IMR-90 (cell line): ENCODE measurements around the gene RFPL2. TPM values are rescaled to one million over a fixed set of nuclear protein-coding genes. Genes with fewer than 3 reads are reported as not detected.

Source experiments
- ATAC-seq: fragments of 200-7000 bp; cut with Tn5 transposase; 2 replicates; pipeline ENCODE4 v1.9.1; 2020; ENCODE audit warnings: low read depth, mild to moderate bottlenecking, moderate library complexity
- BruUV-seq: library from RNA; stranded (reverse); fragments of 400-500 nt; replicated peaks from 2 replicates; lab custom pipeline; 2021; lab: Mats Ljungman, UMichigan
- CTCF ChIA-PET: fragments of 300-600 bp; formaldehyde crosslinking; extraction: SDS; loops from one replicate; lab custom pipeline; 2021; ENCODE audit warnings: antibody characterized with exemption; lab: Yijun Ruan, JAX
- POLR2A ChIA-PET: fragments of 300-600 bp; sonication (Branson Sonifier 250); formaldehyde crosslinking; loops from one replicate; lab custom pipeline; 2022; ENCODE audit warnings: antibody characterized with exemption; ENCODE audit not compliant: unreplicated experiment; lab: Charles Lee
- DNase-seq: peaks from one replicate; pipeline ENCODE4 v3.0.0; 2013
- H2AFZ ChIP-seq: replicated peaks from 2 replicates; pipeline ENCODE3; 2013; ENCODE audit warnings: low read length, mild to moderate bottlenecking; ENCODE audit not compliant: poor library complexity
- H2AK5ac ChIP-seq: 2 replicates; pipeline ENCODE4 v1.6.1; 2013; ENCODE audit warnings: low read depth, low read length, inconsistent platforms
- H2AK9ac ChIP-seq: replicated peaks from 2 replicates; pipeline ENCODE3; 2013; ENCODE audit warnings: mild to moderate bottlenecking, low read depth, low read length, moderate library complexity; ENCODE audit not compliant: poor library complexity
- H2BK120ac ChIP-seq: 2 replicates; pipeline ENCODE4 v1.6.1; 2013; ENCODE audit warnings: low read depth, low read length, inconsistent platforms
- H2BK15ac ChIP-seq: 3 replicates; pipeline ENCODE4 v1.6.1; 2013; ENCODE audit warnings: low read depth, low read length, inconsistent platforms
- H2BK20ac ChIP-seq: 2 replicates; pipeline ENCODE4 v1.6.1; 2013; ENCODE audit warnings: low read depth, mild to moderate bottlenecking, inconsistent platforms, low read length, moderate library complexity
- H2BK5ac ChIP-seq: 2 replicates; pipeline ENCODE4 v1.6.1; 2013; ENCODE audit warnings: mild to moderate bottlenecking, low read depth, low read length, inconsistent platforms; ENCODE audit not compliant: poor library complexity, severe bottlenecking
- H3K14ac ChIP-seq: replicated peaks from 2 replicates; pipeline ENCODE4 v1.6.1; 2013; ENCODE audit warnings: low read depth, low read length, inconsistent platforms
- H3K18ac ChIP-seq: 2 replicates; pipeline ENCODE4 v1.6.1; 2013; ENCODE audit warnings: low read depth, low read length, control low read depth
- H3K23ac ChIP-seq: 2 replicates; pipeline ENCODE4 v1.6.1; 2013; ENCODE audit warnings: low read depth, low read length, inconsistent platforms
- H3K27ac ChIP-seq: 2 replicates; pipeline ENCODE4 v1.5.1; 2013; ENCODE audit warnings: mild to moderate bottlenecking, control low read depth, low read length; ENCODE audit not compliant: insufficient read depth
- H3K27me3 ChIP-seq: 2 replicates; pipeline ENCODE4 v1.6.1; 2013; ENCODE audit warnings: low read length; ENCODE audit not compliant: control insufficient read depth, insufficient read depth
- H3K36me3 ChIP-seq: 2 replicates; pipeline ENCODE4 v1.6.1; 2013; ENCODE audit warnings: low read length, mixed read lengths; ENCODE audit not compliant: control insufficient read depth, insufficient read depth
- H3K4ac ChIP-seq: 2 replicates; pipeline ENCODE4 v1.6.1; 2013; ENCODE audit warnings: low read depth, low read length, inconsistent platforms
- H3K4me1 ChIP-seq: 2 replicates; pipeline ENCODE4 v1.6.1; 2013; ENCODE audit warnings: low read length, mixed read lengths; ENCODE audit not compliant: control insufficient read depth, insufficient read depth
- H3K4me2 ChIP-seq: 2 replicates; pipeline ENCODE4 v1.6.1; 2013; ENCODE audit warnings: low read depth, mild to moderate bottlenecking, control low read depth, low read length, moderate library complexity
- H3K4me3 ChIP-seq: 2 replicates; pipeline ENCODE4 v1.5.1; 2013; ENCODE audit warnings: low read depth, mild to moderate bottlenecking, control low read depth, low read length, moderate library complexity; ENCODE audit not compliant: insufficient read depth
- H3K56ac ChIP-seq: 2 replicates; pipeline ENCODE4 v1.6.1; 2013; ENCODE audit warnings: low read length, inconsistent platforms; ENCODE audit not compliant: insufficient read depth; ENCODE audit errors: extremely low read depth
- H3K79me1 ChIP-seq, 2 experiments: 2 replicates each; pipeline ENCODE4 v1.6.1; 2013; ENCODE audit warnings: low read length in 2 of 2, inconsistent platforms in 1 of 2, low read depth in 1 of 2
- H3K9ac ChIP-seq: 2 replicates; pipeline ENCODE4 v1.6.1; 2013; ENCODE audit warnings: low read depth, low read length, control low read depth
- H3K9me1 ChIP-seq: 2 replicates; pipeline ENCODE4 v1.6.1; 2013; ENCODE audit warnings: low read length, inconsistent platforms; ENCODE audit not compliant: insufficient read depth
- H3K9me3 ChIP-seq: 2 replicates; pipeline ENCODE4 v1.6.1; 2013; ENCODE audit warnings: low read length; ENCODE audit not compliant: control insufficient read depth, insufficient read depth
- H4K20me1 ChIP-seq: 2 replicates; pipeline ENCODE4 v1.6.1; 2013; ENCODE audit warnings: low read length, inconsistent platforms; ENCODE audit not compliant: insufficient read depth
- H4K5ac ChIP-seq: 2 replicates; pipeline ENCODE4 v1.6.1; 2013; ENCODE audit warnings: mild to moderate bottlenecking, low read depth, low read length, control low read depth
- H4K8ac ChIP-seq, 2 experiments: 2 replicates each; pipeline ENCODE4 v1.6.1; 2013; ENCODE audit warnings: low read depth in 2 of 2, low read length in 2 of 2, control low read depth in 1 of 2, inconsistent platforms in 1 of 2
- H4K91ac ChIP-seq: 2 replicates; pipeline ENCODE4 v1.6.1; 2013; ENCODE audit warnings: low read depth, low read length, inconsistent platforms; ENCODE audit not compliant: insufficient read depth
- BHLHE40 ChIP-seq: fragments of 150-350 bp; IDR thresholded peaks from 2 replicates; pipeline ENCODE4 v1.6.1; 2016; ENCODE audit warnings: mild to moderate bottlenecking, low read depth, low read length
- CEBPB ChIP-seq: IDR thresholded peaks from 2 replicates; pipeline ENCODE4 v1.6.1; 2012; ENCODE audit warnings: low read depth, low read length, improper control_type of control experiment
- ELK1 ChIP-seq: fragments of 150-350 bp; IDR thresholded peaks from 2 replicates; pipeline ENCODE4 v1.6.1; 2016; ENCODE audit warnings: low read depth, mild to moderate bottlenecking, low read length, moderate library complexity, borderline replicate concordance
- MAFK ChIP-seq: IDR thresholded peaks from 2 replicates; pipeline ENCODE4 v1.6.1; 2012; ENCODE audit warnings: low read depth, low read length, improper control_type of control experiment
- MAZ ChIP-seq: IDR thresholded peaks from 2 replicates; pipeline ENCODE4 v1.6.1; 2012; ENCODE audit warnings: low read depth, mild to moderate bottlenecking, low read length, improper control_type of control experiment, moderate library complexity, borderline replicate concordance
- NFE2L2 ChIP-seq: fragments of 150-350 bp; IDR thresholded peaks from 2 replicates; pipeline ENCODE4 v1.6.1; 2016; ENCODE audit warnings: low read depth, mild to moderate bottlenecking, low read length
- RFX5 ChIP-seq: IDR thresholded peaks from 2 replicates; pipeline ENCODE4 v1.8.0; 2012; ENCODE audit warnings: low read depth, mild to moderate bottlenecking, low read length, moderate library complexity
- SMC3 ChIP-seq: fragments of 150-350 bp; IDR thresholded peaks from 2 replicates; pipeline ENCODE4 v1.6.1; 2016; ENCODE audit warnings: low read depth, mild to moderate bottlenecking, antibody characterized with exemption, low read length, moderate library complexity
- WGBS, 2 experiments: methylation state at CpG; one replicate each; pipeline versions ENCODE4 v1.1.5 to v1.1.7; 2013; ENCODE audit warnings: missing lambda C conversion rate in 2 of 2; ENCODE audit not compliant: insufficient read length in 1 of 2; ENCODE audit errors: extremely low coverage in 2 of 2; 5-methylcytosine and 5-hydroxymethylcytosine counted together
- dilution Hi-C: fragments of 300-500 bp; cut with HindIII; formaldehyde crosslinking; loops from one replicate; pipeline ENCODE4 v1.14.3; 2018; ENCODE audit warnings: low sequenced_read_pairs; ENCODE audit not compliant: unreplicated experiment
- in situ Hi-C: fragments of 300-500 bp; cut with MboI; formaldehyde crosslinking; loops from 3 replicates; pipeline ENCODE4 v1.14.3; 2019; ENCODE audit warnings: low sequenced_read_pairs, inconsistent platforms, mixed read lengths
- intact Hi-C: fragments of 100-400 bp; cut with micrococcal nuclease; formaldehyde crosslinking; loops from 2 replicates; pipeline ENCODE4 v1.10.0; 2022
- polyA plus RNA-seq, 3 experiments: library from polyadenylated mRNA; depleted of rRNA; stranded (reverse); fragments of >200 nt; gene quantifications; 2 replicates each; pipeline ENCODE4 v1.2.3, GENCODE V29; 2012; ENCODE audit warnings: low replicate concordance in 1 of 3
- total RNA-seq: library from RNA; depleted of rRNA; stranded (reverse); fragments of >200 nt; gene quantifications from 2 replicates; pipeline ENCODE4 v1.2.3, GENCODE V29; 2012
- TF ChIP-seq, protein P1 (sequence below): fragments of 150-350 bp; IDR thresholded peaks from 2 replicates; pipeline ENCODE4 v1.6.1; 2017; ENCODE audit warnings: mild to moderate bottlenecking, antibody characterized with exemption, low read length, low read depth

RFPL2 gene
- total and polyA plus RNA-seq, 2 of the 4 experiments (the other 2 are of a cell fraction): not detected

- no peak overlapping the region for H2BK20ac ChIP-seq
- intact Hi-C loops: no loop called here
- no peaks in the 10 kb centered on the region for H3K79me1 ChIP-seq
- CTCF ChIA-PET: no interaction called here
- H3K23ac ChIP-seq: no peak overlapping the region
- H2BK120ac ChIP-seq: no peak overlapping the region
- H2BK5ac ChIP-seq: no peak overlapping the region
- no peaks in the 10 kb centered on the region for H4K20me1 ChIP-seq
- H3K14ac ChIP-seq: no peak overlapping the region
- no peak overlapping the region for H4K91ac ChIP-seq
- H3K36me3 ChIP-seq: no peaks in the 10 kb centered on the region
- WGBS, 2 experiments: no CpG with 5 or more reads among the region's 6 CpGs
- no peak overlapping the region for H3K18ac ChIP-seq
- POLR2A ChIA-PET: no interaction called here
- dilution Hi-C loops: no loop called here
- no peak for ATAC-seq
- no peak overlapping the region for H2AK5ac ChIP-seq
- H2BK15ac ChIP-seq: no peak overlapping the region
- H3K9ac ChIP-seq: no peak overlapping the region
- H3K27me3 ChIP-seq: no peaks in the 10 kb centered on the region; the same call in 1 of the 2 replicates
- H2AK9ac ChIP-seq: no peak overlapping the region
- no peak overlapping the region for H3K4me3 ChIP-seq
- no peak overlapping the region for H3K4ac ChIP-seq
- TF ChIP-seq SMC3: no peak
- TF ChIP-seq RFX5: no peak
- TF ChIP-seq NFE2L2: no peak
- no peak for TF ChIP-seq MAFK
- TF ChIP-seq BHLHE40: no peak
- TF ChIP-seq ELK1: no peak
- no peak for TF ChIP-seq CEBPB
- TF ChIP-seq MAZ: no peak
- TF ChIP-seq, protein P1, sequence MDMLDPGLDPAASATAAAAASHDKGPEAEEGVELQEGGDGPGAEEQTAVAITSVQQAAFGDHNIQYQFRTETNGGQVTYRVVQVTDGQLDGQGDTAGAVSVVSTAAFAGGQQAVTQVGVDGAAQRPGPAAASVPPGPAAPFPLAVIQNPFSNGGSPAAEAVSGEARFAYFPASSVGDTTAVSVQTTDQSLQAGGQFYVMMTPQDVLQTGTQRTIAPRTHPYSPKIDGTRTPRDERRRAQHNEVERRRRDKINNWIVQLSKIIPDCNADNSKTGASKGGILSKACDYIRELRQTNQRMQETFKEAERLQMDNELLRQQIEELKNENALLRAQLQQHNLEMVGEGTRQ: no peak
- no peak overlapping the region for H4K8ac ChIP-seq
- H3K4me2 ChIP-seq: no peak overlapping the region
- in situ Hi-C loops: no loop called here
- BruUV-seq: no TSS peak
- H3K56ac ChIP-seq: no peak overlapping the region
- H2AFZ ChIP-seq: no peak overlapping the region
- H3K4me1 ChIP-seq: no peaks in the 10 kb centered on the region
- no peak for DNase-seq
- no peak overlapping the region for H3K27ac ChIP-seq
- H4K5ac ChIP-seq: no peak overlapping the region
- no peaks in the 10 kb centered on the region for H3K9me1 ChIP-seq
- no peaks in the 10 kb centered on the region for H3K9me3 ChIP-seq
Measured at GRCh38 chr22:32218470-32218869, 13.6 kb upstream of the RFPL2 start.
